Stimulated activated CD4-positive, alpha-beta T cell treated with anti-CD3 and anti-CD28 coated beads, TNF-alpha, amount 100 ng/mL, for 48 hours (primary cell): ENCODE results near the gene CMIP.

Experiments used
- DNase-seq, 3 donors: peaks; one replicate each; pipeline ENCODE4 v3.0.0-alpha.2; 2020; ENCODE audit warnings: low read depth in 3 of 3

The CMIP gene

DNA sequence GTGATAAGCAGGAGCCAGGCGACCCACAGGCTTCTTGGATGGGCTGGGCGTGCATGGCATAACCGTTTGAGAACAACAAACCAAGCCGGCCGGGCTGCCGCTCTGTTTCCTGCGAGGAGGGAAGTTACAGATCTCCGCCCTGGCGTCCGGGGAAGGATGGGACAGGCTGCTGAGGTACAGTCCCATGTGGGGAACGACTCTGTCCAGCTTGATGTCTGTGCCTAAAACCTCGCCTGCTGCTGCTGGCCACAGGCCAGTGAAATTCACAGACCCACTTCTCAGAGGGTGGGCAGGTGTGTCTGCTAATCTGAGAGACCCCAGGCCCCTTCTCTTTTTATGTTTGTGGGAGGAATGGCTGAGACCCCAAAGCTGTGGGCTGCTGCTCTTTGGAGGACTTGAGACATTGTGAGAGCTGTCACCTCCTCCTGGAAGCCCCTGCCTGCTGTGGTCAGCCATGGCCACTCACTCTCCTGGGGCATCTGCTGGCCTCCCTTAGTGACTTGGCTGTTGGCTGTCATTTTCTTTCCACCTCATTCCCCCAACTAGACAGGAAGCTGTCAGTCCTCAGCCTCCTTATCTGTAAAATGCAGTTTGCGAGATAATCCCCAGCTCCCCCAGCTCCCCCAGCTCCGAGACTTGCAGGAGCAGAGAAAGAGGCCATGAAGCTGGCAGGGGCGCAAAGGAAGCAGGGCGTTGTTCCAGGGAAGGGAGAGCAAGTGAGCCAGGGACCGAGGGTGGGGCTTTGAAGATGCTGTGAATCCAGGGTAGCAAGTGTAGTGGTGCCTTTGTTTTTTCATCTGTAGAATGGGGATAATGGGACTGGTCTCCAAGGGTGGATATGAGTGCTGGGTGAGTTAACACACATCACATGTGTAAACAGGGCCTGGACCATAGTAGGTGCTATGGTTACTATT, 51.0 kb downstream of the CMIP start:
- DNase-seq: no peak

GRCh38 chr16:81496321-81496720, 51.7 kb downstream of the CMIP start:
- DNase-seq: no peak

GRCh38 chr16:81496742-81497141, 52.1 kb downstream of the CMIP start:
- DNase-seq: no peak

DNA sequence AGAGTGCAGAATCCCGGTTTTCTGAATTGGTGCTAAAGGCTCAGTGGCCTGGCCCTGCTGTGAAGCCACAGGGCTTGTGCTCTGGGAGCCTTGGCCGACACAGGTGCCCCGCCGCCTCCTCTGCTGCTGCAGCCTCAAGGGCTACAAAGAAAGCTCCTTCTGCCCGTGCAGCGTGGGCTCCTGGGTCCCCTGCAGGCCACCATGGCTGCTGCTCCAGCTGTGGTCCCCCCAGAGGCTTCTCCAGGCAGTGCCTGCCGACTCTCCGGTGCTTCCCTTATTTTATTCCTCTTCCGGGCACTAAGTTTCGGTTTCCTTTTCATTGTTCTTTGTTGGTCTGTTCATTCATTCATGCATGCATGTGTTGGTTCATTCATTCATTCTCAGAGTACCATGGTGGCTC, 53.1 kb downstream of the CMIP start:
- DNase-seq: no peak

- DNase-seq: no peak
Observed at GRCh38 chr16:81498351-81498750, 53.7 kb downstream of the CMIP start.

DNA sequence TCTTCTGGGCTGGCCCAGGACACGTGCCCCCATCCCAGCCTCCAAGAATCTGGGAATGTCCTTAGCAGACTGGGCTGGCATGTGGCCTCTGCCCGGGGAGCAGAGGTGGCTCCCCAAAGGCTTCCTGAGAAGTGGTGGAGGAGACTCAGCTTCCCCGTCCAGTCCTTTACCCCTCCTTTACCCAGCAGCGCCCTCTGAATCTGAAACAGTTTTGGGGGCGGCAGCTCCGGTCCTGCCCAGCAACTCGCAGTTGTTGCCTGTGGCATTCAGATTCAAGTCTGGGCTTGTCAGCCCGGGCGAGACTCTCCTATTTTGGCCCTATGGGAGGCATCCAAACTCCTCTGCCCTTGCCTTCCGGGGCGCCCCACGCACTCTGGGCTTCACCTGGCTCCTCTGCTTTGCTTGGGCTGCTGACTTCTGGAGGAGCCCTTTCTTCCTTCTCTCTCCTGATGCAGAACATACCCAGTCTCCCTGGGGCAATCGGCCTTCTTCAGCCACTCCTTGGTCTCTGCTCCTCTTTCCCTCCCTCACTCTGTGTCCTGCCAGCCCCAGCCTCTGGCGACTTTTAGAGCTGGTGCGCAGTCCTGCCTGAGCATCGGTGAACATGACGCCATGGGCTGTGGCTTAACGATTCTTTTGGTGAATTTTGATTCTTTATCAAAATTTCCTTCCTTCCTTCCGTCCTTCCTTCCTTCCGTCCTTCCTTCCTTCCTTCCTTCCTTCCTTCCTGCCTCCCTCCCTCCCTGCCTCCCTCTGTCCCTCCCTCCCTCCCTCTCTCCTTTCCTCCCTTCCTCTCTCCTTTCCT, 55.2 kb downstream of the CMIP start:
- DNase-seq: no peak

GRCh38 chr16:81500833-81501521, 56.4 kb downstream of the CMIP start:
- DNase-seq: no peak

DNA sequence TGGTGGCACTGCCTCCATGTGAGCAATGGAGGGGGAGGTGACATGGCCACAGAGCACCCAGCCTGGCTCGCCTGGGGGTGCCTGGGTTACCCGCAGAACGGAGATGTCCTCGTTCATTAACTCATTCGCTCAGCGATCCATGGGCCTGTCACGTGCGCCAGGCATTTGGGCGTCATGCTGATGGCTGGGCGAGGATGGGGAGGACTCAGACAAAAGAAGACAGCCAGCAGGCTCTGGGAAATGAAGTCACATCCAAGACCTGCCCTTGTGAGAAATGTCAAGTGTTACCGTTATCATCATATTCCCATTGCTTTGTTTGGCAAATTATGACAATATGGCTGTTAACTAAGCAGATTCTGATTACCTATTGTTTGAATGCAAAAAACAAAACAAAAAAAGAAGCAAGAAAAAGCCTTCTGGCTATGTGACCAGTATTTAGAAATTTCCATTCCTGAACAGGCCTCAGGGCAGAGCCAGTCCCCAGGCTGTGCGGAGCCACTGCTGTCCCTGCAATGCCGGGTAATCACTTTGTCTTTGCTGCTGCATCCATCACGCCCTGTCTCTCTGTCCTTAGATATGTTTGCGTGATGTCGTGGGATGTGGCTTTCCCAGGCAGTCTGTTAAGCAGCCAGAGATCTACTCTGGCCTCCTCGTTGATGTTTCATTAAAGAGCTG, 57.9 kb downstream of the CMIP start:
- no peak for DNase-seq

DNA sequence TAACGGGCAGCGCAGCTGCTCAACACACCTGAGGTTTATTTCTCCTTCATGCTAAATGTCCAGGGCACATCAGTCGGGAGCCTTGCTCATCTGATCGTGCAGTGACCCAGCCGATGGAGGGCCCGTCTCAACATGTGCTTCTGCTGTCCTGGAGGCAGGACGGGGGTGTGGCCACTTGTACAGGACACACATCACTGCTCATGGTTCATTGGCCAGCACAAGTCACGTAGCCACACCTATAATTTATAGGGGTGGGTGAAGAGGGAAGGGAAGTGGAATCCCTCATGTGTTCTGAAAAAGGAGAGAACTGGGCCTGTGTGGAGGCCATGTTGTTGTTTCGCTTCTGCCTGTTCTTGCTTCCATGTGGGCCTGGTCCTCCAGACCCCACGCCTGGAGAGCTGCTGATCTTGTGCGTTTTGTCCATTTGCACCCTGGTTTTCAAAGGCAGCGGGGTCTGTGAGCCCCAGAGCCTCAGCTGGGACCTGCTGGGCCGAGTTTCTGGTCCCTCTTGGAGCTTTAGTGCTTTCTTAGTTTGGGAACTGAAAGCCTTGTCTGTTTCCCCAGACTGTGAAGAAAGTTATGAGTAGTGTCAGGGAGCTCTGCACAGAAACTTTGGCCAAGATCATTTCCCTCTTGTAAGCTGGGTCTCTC, 60.5 kb downstream of the CMIP start:
- DNase-seq: no peak

- DNase-seq: no peak
Observed at GRCh38 chr16:81509404-81509803, 64.8 kb downstream of the CMIP start.

DNA sequence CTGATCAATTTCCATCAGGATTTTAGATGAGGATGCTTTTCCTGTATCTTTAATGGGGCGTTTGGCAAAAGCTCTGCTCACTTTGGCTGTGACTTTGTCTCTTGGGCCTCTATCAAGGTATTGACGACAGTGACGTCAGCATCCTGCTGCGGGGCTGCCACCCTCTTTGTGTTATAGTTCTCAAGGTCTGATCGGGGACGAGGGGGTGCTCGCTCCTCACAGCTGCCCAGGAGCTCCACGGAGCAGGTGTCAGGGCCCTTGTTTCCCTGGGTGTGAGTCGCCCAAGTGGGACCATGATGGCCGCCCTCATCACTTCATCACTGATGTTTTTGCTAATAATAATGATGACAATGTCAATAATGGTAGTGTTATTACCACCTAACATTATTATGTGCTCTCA, 65.4 kb downstream of the CMIP start:
- DNase-seq: no peak

GRCh38 chr16:81511371-81511770, 66.8 kb downstream of the CMIP start:
- DNase-seq: no peak

GRCh38 chr16:81513204-81514040, 68.8 kb downstream of the CMIP start:
- DNase-seq: no peak

- DNase-seq: no peak
Observed at GRCh38 chr16:81514041-81514559, 69.5 kb downstream of the CMIP start.

GRCh38 chr16:81514568-81515258, 70.1 kb downstream of the CMIP start:
- no peak for DNase-seq

DNA sequence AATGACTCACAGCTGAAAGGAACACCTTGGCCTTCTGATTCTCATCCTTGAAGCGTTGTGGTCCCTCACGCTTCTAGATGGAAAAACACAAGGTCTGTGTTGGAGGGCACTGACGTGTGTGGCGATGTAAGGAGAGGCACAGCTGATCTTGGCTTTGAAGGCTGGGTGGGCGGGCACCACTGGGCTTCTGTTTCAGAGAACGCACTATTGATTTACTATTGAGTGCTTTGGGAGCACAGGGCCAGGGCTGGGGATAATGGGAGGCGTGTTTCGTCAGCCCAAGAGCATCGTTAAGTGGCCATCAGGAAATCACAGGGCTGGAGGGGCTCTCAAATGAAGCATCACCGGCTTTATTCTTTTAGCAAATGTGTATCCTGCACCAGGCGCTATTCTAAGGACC, 70.7 kb downstream of the CMIP start:
- DNase-seq: no peak

DNA sequence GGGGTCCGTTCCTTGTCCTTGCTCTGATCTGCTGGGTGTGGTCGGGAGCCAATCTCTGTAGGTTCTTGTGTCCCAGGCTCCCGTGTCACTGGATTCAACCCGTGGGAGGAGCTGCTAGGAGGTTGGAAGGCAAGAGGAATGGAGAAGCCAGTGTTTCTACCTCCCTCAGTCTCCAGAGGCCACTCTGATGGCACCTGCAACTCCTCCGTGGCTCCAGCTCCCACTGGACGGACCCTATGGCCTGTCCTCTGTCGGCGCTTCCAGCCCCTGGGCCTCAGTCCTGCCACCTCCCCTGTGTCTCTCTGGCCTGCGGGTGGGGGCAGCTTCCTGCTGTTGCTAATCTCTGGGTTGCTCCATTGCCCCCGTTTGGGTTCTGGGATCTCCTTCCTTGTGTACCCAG, 71.1 kb downstream of the CMIP start:
- DNase-seq: no peak

GRCh38 chr16:81516478-81517149, 72.0 kb downstream of the CMIP start:
- DNase-seq: no peak

DNA sequence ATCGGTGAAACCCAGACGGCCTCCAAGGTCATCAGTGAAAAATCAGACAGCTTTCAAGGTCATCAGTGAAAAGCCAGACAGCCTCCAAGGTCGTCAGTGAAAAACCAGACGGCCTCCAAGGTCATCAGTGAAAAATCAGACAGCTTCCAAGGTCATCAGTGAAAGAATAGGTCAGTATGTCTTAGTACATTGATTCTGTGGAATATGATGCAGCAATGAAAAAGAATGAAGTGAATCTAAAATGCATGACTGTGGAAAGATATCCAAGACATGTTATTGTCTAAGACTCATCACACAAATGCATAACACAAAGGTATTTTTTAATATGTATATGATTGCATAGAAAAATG, 72.5 kb downstream of the CMIP start:
- DNase-seq: no peak
